ENCODE results near the gene TRIO.

DNA sequence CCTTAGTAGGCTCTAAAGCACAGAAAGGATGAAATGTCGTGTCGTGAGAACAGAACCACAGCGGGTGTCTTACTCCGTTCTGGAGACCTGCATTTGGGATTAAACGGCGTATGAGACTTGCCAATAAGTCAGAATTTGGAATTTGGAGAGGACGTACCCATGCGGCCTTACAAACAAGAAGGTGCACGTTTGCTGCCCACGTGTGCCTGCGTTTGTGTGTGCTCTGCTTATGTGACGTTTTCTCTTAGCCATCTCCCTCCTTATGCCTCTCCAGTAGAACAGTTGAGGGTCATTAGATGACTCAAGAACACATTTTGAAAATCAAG is 266.9 kb downstream of the TRIO start:
- TF ChIP-seq, protein P1, sequence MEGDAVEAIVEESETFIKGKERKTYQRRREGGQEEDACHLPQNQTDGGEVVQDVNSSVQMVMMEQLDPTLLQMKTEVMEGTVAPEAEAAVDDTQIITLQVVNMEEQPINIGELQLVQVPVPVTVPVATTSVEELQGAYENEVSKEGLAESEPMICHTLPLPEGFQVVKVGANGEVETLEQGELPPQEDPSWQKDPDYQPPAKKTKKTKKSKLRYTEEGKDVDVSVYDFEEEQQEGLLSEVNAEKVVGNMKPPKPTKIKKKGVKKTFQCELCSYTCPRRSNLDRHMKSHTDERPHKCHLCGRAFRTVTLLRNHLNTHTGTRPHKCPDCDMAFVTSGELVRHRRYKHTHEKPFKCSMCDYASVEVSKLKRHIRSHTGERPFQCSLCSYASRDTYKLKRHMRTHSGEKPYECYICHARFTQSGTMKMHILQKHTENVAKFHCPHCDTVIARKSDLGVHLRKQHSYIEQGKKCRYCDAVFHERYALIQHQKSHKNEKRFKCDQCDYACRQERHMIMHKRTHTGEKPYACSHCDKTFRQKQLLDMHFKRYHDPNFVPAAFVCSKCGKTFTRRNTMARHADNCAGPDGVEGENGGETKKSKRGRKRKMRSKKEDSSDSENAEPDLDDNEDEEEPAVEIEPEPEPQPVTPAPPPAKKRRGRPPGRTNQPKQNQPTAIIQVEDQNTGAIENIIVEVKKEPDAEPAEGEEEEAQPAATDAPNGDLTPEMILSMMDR (conservative IDR thresholded peaks at IDR 0.05; ENCODE audit: low read depth, low read length): no peak
- TF ChIP-seq EZH2 (IDR thresholded peaks at IDR 0.05; ENCODE audit: low read length, unreplicated experiment) (no peak), EZH2phosphoT487 (IDR thresholded peaks at IDR 0.05; ENCODE audit: borderline replicate concordance, low read length) (no peak)
